Calu3 (cell line): ENCODE results near the gene PCDHB16. TPM values are rescaled to one million over a fixed set of nuclear protein-coding genes. Genes with fewer than 3 reads are reported as not detected.

Experiments used
- BruUV-seq: library from RNA; stranded (reverse); fragments of 400-500 nt; replicated peaks from 2 replicates; lab custom pipeline; 2021; lab: Mats Ljungman, UMichigan
- CTCF ChIA-PET: fragments of 300-600 bp; sonication (Branson Sonifier 250); formaldehyde crosslinking; loops from one replicate; lab custom pipeline; 2022; ENCODE audit warnings: antibody characterized with exemption; lab: Charles Lee
- DNase-seq: peaks from one replicate; pipeline ENCODE4 v3.0.0; 2022
- H3K27ac Mint-ChIP-seq: one replicate; pipeline ENCODE4 v1.8.0; 2022; ENCODE audit warnings: mixed read lengths; ENCODE audit not compliant: unreplicated experiment
- H3K27me3 Mint-ChIP-seq: one replicate; pipeline ENCODE4 v1.8.0; 2022; ENCODE audit warnings: mixed read lengths; ENCODE audit not compliant: unreplicated experiment
- H3K36me3 Mint-ChIP-seq: one replicate; pipeline ENCODE4 v1.8.0; 2022; ENCODE audit warnings: mild to moderate bottlenecking, moderate library complexity, mixed read lengths; ENCODE audit not compliant: insufficient read depth, unreplicated experiment
- H3K4me1 Mint-ChIP-seq: one replicate; pipeline ENCODE4 v1.8.0; 2022; ENCODE audit warnings: mild to moderate bottlenecking, low read depth, mixed read lengths; ENCODE audit not compliant: unreplicated experiment
- H3K4me3 Mint-ChIP-seq: one replicate; pipeline ENCODE4 v1.8.0; 2022; ENCODE audit warnings: mild to moderate bottlenecking, low read depth, moderate library complexity, mixed read lengths; ENCODE audit not compliant: unreplicated experiment
- H3K9me3 Mint-ChIP-seq: one replicate; pipeline ENCODE4 v1.8.0; 2022; ENCODE audit warnings: low read depth, mixed read lengths; ENCODE audit not compliant: unreplicated experiment
- CTCF ChIP-seq: fragments of 200-600 bp; IDR thresholded peaks from one replicate; pipeline ENCODE4 v1.8.0; 2022; ENCODE audit warnings: antibody characterized with exemption; ENCODE audit not compliant: unreplicated experiment
- intact Hi-C: fragments of 100-400 bp; cut with micrococcal nuclease; formaldehyde crosslinking; loops from one replicate; pipeline ENCODE4 v1.10.0; 2022; ENCODE audit not compliant: unreplicated experiment
- total RNA-seq: library from RNA; stranded (reverse); gene quantifications from 2 replicates; pipeline ENCODE4 v1.2.3, GENCODE V29; 2022

The PCDHB16 gene
- total RNA-seq, 1 experiment from 2014 or later, result 0.35 TPM

- H3K4me1 Mint-ChIP-seq, result no peaks in the 10 kb centered on the region
- no peak for TF ChIP-seq CTCF
- CTCF ChIA-PET, result no interaction called here
- DNase-seq, result no peak
- intact Hi-C loops, result no loop called here
- BruUV-seq, result no TSS peak
- no peak overlapping the region for H3K4me3 Mint-ChIP-seq
- H3K9me3 Mint-ChIP-seq, result peaks cover 18% of the 10 kb centered on the region
- H3K27ac Mint-ChIP-seq, result no peak overlapping the region
- H3K36me3 Mint-ChIP-seq, result no peaks in the 10 kb centered on the region
- H3K27me3 Mint-ChIP-seq, result no peaks in the 10 kb centered on the region
Observed at GRCh38 chr5:141234109-141234667, 52.0 kb downstream of the PCDHB16 start.

Other genes with a start within 250 kb of the PCDHB16 start
- gene PCDHAC2, start 215.9 kb upstream of the PCDHB16 start, total RNA-seq, result 12.6 and 17.1 TPM in 2 replicates
- not detected in 2 replicates for gene PCDHB1, start 131.0 kb upstream of the PCDHB16 start, total RNA-seq
- 0.24 TPM in 1 of 2 replicates, not detected in the other for gene PCDHB2, start 87.8 kb upstream of the PCDHB16 start, total RNA-seq
- gene PCDHB3, start 81.9 kb upstream of the PCDHB16 start, total RNA-seq, result 0.09 and 0.10 TPM in 2 replicates
- gene PCDHB4, start 60.6 kb upstream of the PCDHB16 start, total RNA-seq, result not detected in 2 replicates
- gene PCDHB5, start 47.2 kb upstream of the PCDHB16 start, total RNA-seq, result not detected in 2 replicates
- not detected in 2 replicates for gene PCDHB6, start 32.3 kb upstream of the PCDHB16 start, total RNA-seq
- 0.26 and 0.37 TPM in 2 replicates for gene PCDHB7, start 9.7 kb upstream of the PCDHB16 start, total RNA-seq
- gene PCDHB8, start 4.6 kb upstream of the PCDHB16 start, total RNA-seq, result 0.21 and 0.61 TPM in 2 replicates
- 2.4 and 3.5 TPM in 2 replicates for gene PCDHB9, start 4.8 kb downstream of the PCDHB16 start, total RNA-seq
- 1.0 and 1.2 TPM in 2 replicates for gene PCDHB10, start 10.0 kb downstream of the PCDHB16 start, total RNA-seq
- gene PCDHB11, start 17.2 kb downstream of the PCDHB16 start, total RNA-seq, result 0.83 and 0.85 TPM in 2 replicates
- gene PCDHB12, start 26.3 kb downstream of the PCDHB16 start, total RNA-seq, result 1.3 and 1.6 TPM in 2 replicates
- gene PCDHB13, start 31.5 kb downstream of the PCDHB16 start, total RNA-seq, result 0.86 and 1.1 TPM in 2 replicates
- 5.7 and 6.3 TPM in 2 replicates for gene PCDHB14, start 41.0 kb downstream of the PCDHB16 start, total RNA-seq
- 1.1 and 1.4 TPM in 2 replicates for gene PCDHB15, start 63.0 kb downstream of the PCDHB16 start, total RNA-seq
- 0.26 and 0.27 TPM in 2 replicates for gene SLC25A2, start 121.7 kb downstream of the PCDHB16 start, total RNA-seq
- gene TAF7, start 138.4 kb downstream of the PCDHB16 start, total RNA-seq, result 73.2 and 79.6 TPM in 2 replicates
- 0.29 TPM in 1 of 2 replicates, not detected in the other for gene PCDHGA1, start 148.1 kb downstream of the PCDHB16 start, total RNA-seq
- gene PCDHGA2, start 156.4 kb downstream of the PCDHB16 start, total RNA-seq, result not detected in 2 replicates
- not detected in 2 replicates for gene PCDHGA3, start 161.4 kb downstream of the PCDHB16 start, total RNA-seq
- 0.19 and 0.20 TPM in 2 replicates for gene PCDHGB1, start 167.7 kb downstream of the PCDHB16 start, total RNA-seq
- 0.07 TPM in 2 replicates for gene PCDHGA4, start 172.6 kb downstream of the PCDHB16 start, total RNA-seq
- 0.34 and 0.38 TPM in 2 replicates for gene PCDHGB2, start 177.6 kb downstream of the PCDHB16 start, total RNA-seq
- 0.10 and 0.12 TPM in 2 replicates for gene PCDHGA5, start 181.8 kb downstream of the PCDHB16 start, total RNA-seq
- 1.2 and 1.6 TPM in 2 replicates for gene PCDHGB3, start 187.9 kb downstream of the PCDHB16 start, total RNA-seq
- gene PCDHGA6, start 191.5 kb downstream of the PCDHB16 start, total RNA-seq, result 0.71 and 0.80 TPM in 2 replicates
- gene PCDHGA7, start 200.4 kb downstream of the PCDHB16 start, total RNA-seq, result 0.73 and 0.90 TPM in 2 replicates
- gene PCDHGB4, start 205.3 kb downstream of the PCDHB16 start, total RNA-seq, result 7.0 and 8.2 TPM in 2 replicates
- 0.95 and 1.1 TPM in 2 replicates for gene PCDHGA8, start 210.2 kb downstream of the PCDHB16 start, total RNA-seq
- gene PCDHGB5, start 215.6 kb downstream of the PCDHB16 start, total RNA-seq, result 9.1 and 12.4 TPM in 2 replicates
- 16.0 and 18.1 TPM in 2 replicates for gene PCDHGA9, start 220.4 kb downstream of the PCDHB16 start, total RNA-seq
- 9.6 and 13.4 TPM in 2 replicates for gene PCDHGB6, start 225.6 kb downstream of the PCDHB16 start, total RNA-seq
- gene PCDHGA10, start 230.6 kb downstream of the PCDHB16 start, total RNA-seq, result 2.6 and 3.7 TPM in 2 replicates
- 9.8 and 13.6 TPM in 2 replicates for gene PCDHGB7, start 235.3 kb downstream of the PCDHB16 start, total RNA-seq
- gene PCDHGA11, start 238.7 kb downstream of the PCDHB16 start, total RNA-seq, result 2.3 and 2.8 TPM in 2 replicates
- gene PCDHGA12, start 248.1 kb downstream of the PCDHB16 start, total RNA-seq, result 2.1 and 2.9 TPM in 2 replicates